Measurements from ENCODE around the gene GH1.
"Not testable (repeated sequence)": the region's sequence is repeated elsewhere in the genome, so short reads cannot be mapped to it uniquely, and the experiment has no call there.

The GH1 gene

DNA sequence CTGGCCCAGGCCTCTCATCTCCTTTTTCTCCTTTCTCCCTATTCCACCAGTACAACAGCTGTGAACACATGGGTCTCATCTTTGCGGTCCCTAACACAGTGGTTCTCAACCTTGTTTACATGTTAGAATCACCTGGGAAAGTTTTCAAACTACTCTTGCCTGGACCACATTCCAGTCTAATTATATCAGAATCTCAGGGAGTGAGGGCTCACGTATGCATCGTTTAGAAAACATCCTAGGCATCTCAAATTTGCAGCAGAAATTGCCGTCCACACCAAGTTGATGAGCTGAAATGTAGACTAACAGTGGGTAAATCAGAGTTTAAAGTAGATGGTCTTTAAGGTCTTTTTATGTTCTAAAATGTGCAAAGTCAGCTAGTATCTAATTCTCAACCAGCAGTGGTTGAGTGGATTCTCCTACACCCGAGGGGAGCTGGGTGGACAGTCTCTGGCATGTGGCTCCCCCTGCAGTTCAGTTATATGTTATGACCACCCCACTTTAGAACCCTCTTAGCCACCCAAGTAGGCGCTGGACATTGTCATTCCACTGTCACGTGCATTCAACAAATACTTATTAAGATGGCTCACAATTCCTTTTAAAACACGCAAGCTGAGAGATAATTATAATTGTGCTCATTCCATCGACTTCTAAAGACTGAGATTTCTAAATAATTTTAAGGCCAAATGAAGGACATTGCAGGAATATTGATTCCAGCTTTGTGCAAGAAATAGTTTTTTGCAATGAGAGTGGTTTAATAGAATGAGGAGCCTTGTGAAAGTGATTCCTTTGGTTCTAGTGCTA lies 48.9 kb downstream of the GH1 start:
- not testable (repeated sequence) for DNase-seq (ENCODE audit: low read depth in 2 of 2, low spot score in 1 of 2)

All from stimulated activated CD8-positive, alpha-beta memory T cell treated with anti-CD3 and anti-CD28 coated beads, Interleukin-4, amount 100 ng/mL, for 4 hours (primary cell).